Prostate gland (tissue), 2 donors: Measurements from ENCODE around the gene FOS.
"Not testable (repeated sequence)": the region's sequence is repeated elsewhere in the genome, so short reads cannot be mapped to it uniquely, and the experiment has no call there.

ENCODE experiments used
- POLR2AphosphoS5 ChIP-seq: sonication (generic); formaldehyde crosslinking; IDR thresholded peaks from one replicate; pipeline ENCODE4 v1.6.1; 2017; ENCODE audit warnings: antibody characterized with exemption
- TF ChIP-seq, protein P1 (sequence below), 4 experiments: fragments of 200-600 bp in 2 of 4; fragments of 450-650 bp in 2 of 4; sonication (generic) in 2 of 4; IDR thresholded peaks; 1 replicate in 3 of 4; 2 replicates in 1 of 4; pipeline ENCODE4 v1.5.1; 2016 to 2019; ENCODE audit warnings: antibody characterized with exemption in 4 of 4, mild to moderate bottlenecking in 2 of 4, moderate library complexity in 2 of 4

DNA sequence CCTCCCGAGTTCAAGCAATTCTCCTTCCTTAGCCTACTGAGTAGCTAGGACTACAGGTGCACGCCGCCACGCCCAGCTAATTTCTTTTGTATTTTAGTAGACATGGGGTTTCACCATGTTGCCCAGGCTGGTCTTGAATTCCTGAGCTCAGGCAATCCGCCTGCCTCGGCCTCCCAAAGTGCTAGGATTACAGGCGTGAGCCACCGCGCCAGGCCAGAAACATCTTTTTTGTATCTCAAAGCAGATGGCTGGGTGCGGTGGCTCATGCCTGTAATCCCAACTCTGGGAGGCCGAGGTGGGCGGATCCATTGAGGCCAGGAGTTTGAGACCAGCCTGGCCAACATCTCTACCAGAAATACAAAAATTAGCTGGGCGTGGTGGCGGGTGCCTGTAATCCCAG lies 30.9 kb downstream of the FOS start:
- not testable (repeated sequence) for TF ChIP-seq POLR2AphosphoS5
- TF ChIP-seq, protein P1, sequence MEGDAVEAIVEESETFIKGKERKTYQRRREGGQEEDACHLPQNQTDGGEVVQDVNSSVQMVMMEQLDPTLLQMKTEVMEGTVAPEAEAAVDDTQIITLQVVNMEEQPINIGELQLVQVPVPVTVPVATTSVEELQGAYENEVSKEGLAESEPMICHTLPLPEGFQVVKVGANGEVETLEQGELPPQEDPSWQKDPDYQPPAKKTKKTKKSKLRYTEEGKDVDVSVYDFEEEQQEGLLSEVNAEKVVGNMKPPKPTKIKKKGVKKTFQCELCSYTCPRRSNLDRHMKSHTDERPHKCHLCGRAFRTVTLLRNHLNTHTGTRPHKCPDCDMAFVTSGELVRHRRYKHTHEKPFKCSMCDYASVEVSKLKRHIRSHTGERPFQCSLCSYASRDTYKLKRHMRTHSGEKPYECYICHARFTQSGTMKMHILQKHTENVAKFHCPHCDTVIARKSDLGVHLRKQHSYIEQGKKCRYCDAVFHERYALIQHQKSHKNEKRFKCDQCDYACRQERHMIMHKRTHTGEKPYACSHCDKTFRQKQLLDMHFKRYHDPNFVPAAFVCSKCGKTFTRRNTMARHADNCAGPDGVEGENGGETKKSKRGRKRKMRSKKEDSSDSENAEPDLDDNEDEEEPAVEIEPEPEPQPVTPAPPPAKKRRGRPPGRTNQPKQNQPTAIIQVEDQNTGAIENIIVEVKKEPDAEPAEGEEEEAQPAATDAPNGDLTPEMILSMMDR (IDR thresholded peaks at IDR 0.05): not testable (repeated sequence)
